Activated effector memory CD4-positive, alpha-beta T cell treated with Interleukin-2 at 50 U/mL for 16 hours (primary cell): Measurements from ENCODE around the gene TNFSF10.
"Not testable (repeated sequence)": the region's sequence is repeated elsewhere in the genome, so short reads cannot be mapped to it uniquely, and the experiment has no call there.

Experiments used
- DNase-seq: peaks from one replicate; pipeline ENCODE4 v3.0.0-alpha.2; 2020

Gene TNFSF10

GRCh38 chr3:172543884-172544283, 20.7 kb upstream of the TNFSF10 start:
- DNase-seq = no peak

GRCh38 chr3:172543419-172543818, 20.2 kb upstream of the TNFSF10 start:
- DNase-seq = no peak

GRCh38 chr3:172542999-172543398, 19.8 kb upstream of the TNFSF10 start:
- no peak for DNase-seq

- no peak for DNase-seq
Measured at GRCh38 chr3:172541945-172542488, 18.8 kb upstream of the TNFSF10 start.

GRCh38 chr3:172540049-172540448, 16.8 kb upstream of the TNFSF10 start:
- no peak for DNase-seq

- DNase-seq = no peak
Measured at GRCh38 chr3:172539273-172539672, 16.0 kb upstream of the TNFSF10 start.

- no peak for DNase-seq
Measured at GRCh38 chr3:172538368-172539151, 15.3 kb upstream of the TNFSF10 start.

- no peak for DNase-seq
Measured at GRCh38 chr3:172537507-172538158, 14.4 kb upstream of the TNFSF10 start.

- DNase-seq = no peak
Measured at GRCh38 chr3:172536993-172537419, 13.8 kb upstream of the TNFSF10 start.

GRCh38 chr3:172536505-172536904, 13.3 kb upstream of the TNFSF10 start:
- no peak for DNase-seq

- no peak for DNase-seq
Measured at GRCh38 chr3:172530566-172530965, 7.3 kb upstream of the TNFSF10 start.

GRCh38 chr3:172530101-172530561, 6.9 kb upstream of the TNFSF10 start:
- DNase-seq = no peak

- DNase-seq = no peak
Measured at GRCh38 chr3:172528677-172529076, 5.4 kb upstream of the TNFSF10 start.

- no peak for DNase-seq
Measured at GRCh38 chr3:172527306-172527705, 4.1 kb upstream of the TNFSF10 start.

- DNase-seq = no peak
Measured at GRCh38 chr3:172525116-172525613, 1.9 kb upstream of the TNFSF10 start.

GRCh38 chr3:172524611-172525010, 1.4 kb upstream of the TNFSF10 start:
- DNase-seq = no peak

GRCh38 chr3:172521837-172522726, 1.1 kb downstream of the TNFSF10 start:
- DNase-seq = not testable (repeated sequence)

GRCh38 chr3:172520301-172520831, 2.9 kb downstream of the TNFSF10 start:
- no peak for DNase-seq

- DNase-seq = no peak
Measured at GRCh38 chr3:172519740-172520139, 3.5 kb downstream of the TNFSF10 start.

- no peak for DNase-seq
Measured at GRCh38 chr3:172518929-172519640, 4.1 kb downstream of the TNFSF10 start.

- peak; percentile 39 for DNase-seq
Measured at GRCh38 chr3:172517859-172518466, 5.3 kb downstream of the TNFSF10 start.
